SK-N-SH (cell line): ENCODE results near the gene BORCS6. TPM values are rescaled to one million over a fixed set of nuclear protein-coding genes. Genes with fewer than 3 reads are reported as not detected.

Experiments
- CTCF ChIA-PET: fragments of 300-600, 350-600 bp; formaldehyde crosslinking; extraction: SDS; loops from one replicate; lab custom pipeline; 2021; lab: Yijun Ruan, JAX
- POLR2A ChIA-PET: fragments of 350-600 bp; sonication (Branson Sonifier 250); formaldehyde crosslinking; extraction: SDS; loops from one replicate; lab custom pipeline; 2020; ENCODE audit warnings: antibody characterized with exemption, inconsistent platforms; lab: Yijun Ruan, JAX
- DNase-seq: peaks from one replicate; pipeline ENCODE4 v3.0.0; 2012
- H2AFZ ChIP-seq: fragments of 200-600 bp; sonication (generic); 2 replicates; pipeline ENCODE4 v1.8.1; 2016; ENCODE audit warnings: antibody characterized with exemption, mild to moderate bottlenecking, low read depth
- H3F3A ChIP-seq: fragments of 200-600 bp; sonication (generic); replicated peaks from 2 replicates; pipeline ENCODE3; 2016; ENCODE audit warnings: antibody characterized with exemption, mild to moderate bottlenecking; ENCODE audit not compliant: insufficient read depth
- H3K27ac ChIP-seq, 2 experiments: fragments of 200-500 bp in 1 of 2; fragments of 200-600 bp in 1 of 2; sonication (Bioruptor generic) in 1 of 2; sonication (generic), shearing (Covaris generic) in 1 of 2; 2 replicates each; pipeline versions ENCODE4 v1.5.1 to v1.6.1; 2014 to 2016; ENCODE audit warnings: low read depth in 2 of 2, inconsistent platforms in 1 of 2, low read length in 1 of 2, mild to moderate bottlenecking in 1 of 2, mixed read lengths in 1 of 2
- H3K27me3 ChIP-seq: fragments of 200-600 bp; sonication (generic), shearing (Covaris generic); 2 replicates; pipeline ENCODE4 v1.6.1; 2016; ENCODE audit warnings: mixed run types; ENCODE audit not compliant: insufficient read depth
- H3K36me3 ChIP-seq, 2 experiments: fragments of 200-500 bp in 1 of 2; fragments of 200-600 bp in 1 of 2; sonication (Bioruptor generic) in 1 of 2; sonication (generic) in 1 of 2; replicated peaks in 1 of 2; 2 replicates each; pipeline versions ENCODE3 to v1.5.1; 2014 to 2016; ENCODE audit warnings: low read length in 1 of 2, mild to moderate bottlenecking in 1 of 2; ENCODE audit not compliant: insufficient read depth in 2 of 2, control insufficient read depth in 1 of 2
- H3K4me1 ChIP-seq, 2 experiments: fragments of 200-500 bp in 1 of 2; fragments of 200-600 bp in 1 of 2; sonication (Bioruptor generic) in 1 of 2; sonication (generic), shearing (Covaris generic) in 1 of 2; 2 replicates each; pipeline versions ENCODE4 v1.5.1 to v1.6.1; 2014 to 2016; ENCODE audit warnings: low read depth in 1 of 2, low read length in 1 of 2, mixed run types in 1 of 2; ENCODE audit not compliant: insufficient read depth in 2 of 2, control insufficient read depth in 1 of 2
- H3K4me2 ChIP-seq: fragments of 200-600 bp; sonication (generic), shearing (Covaris generic); 2 replicates; pipeline ENCODE4 v1.6.1; 2017; ENCODE audit warnings: mixed run types
- H3K4me3 ChIP-seq, 2 experiments: fragments of 200-500 bp in 1 of 2; fragments of 200-600 bp in 1 of 2; sonication (Bioruptor generic) in 1 of 2; sonication (generic), shearing (Covaris generic) in 1 of 2; 2 replicates each; pipeline versions ENCODE4 v1.5.1 to v1.8.1; 2014 to 2016; ENCODE audit warnings: low read depth in 2 of 2, inconsistent platforms in 1 of 2, low read length in 1 of 2, mild to moderate bottlenecking in 1 of 2, mixed read lengths in 1 of 2, moderate library complexity in 1 of 2
- H3K79me2 ChIP-seq: fragments of 200-600 bp; sonication (generic); 2 replicates; pipeline ENCODE4 v1.8.1; 2017; ENCODE audit warnings: mild to moderate bottlenecking; ENCODE audit not compliant: insufficient read depth
- H3K9ac ChIP-seq: fragments of 200-600 bp; sonication (generic); 2 replicates; pipeline ENCODE4 v1.6.1; 2017; ENCODE audit warnings: mixed run types
- H3K9me2 ChIP-seq: fragments of 200-600 bp; sonication (generic); 2 replicates; pipeline ENCODE4 v1.6.1; 2017; ENCODE audit warnings: mixed run types
- H3K9me3 ChIP-seq: fragments of 200-600 bp; sonication (generic); 2 replicates; pipeline ENCODE4 v1.6.1; 2017; ENCODE audit warnings: mixed run types, mild to moderate bottlenecking, moderate library complexity
- H4K20me1 ChIP-seq: fragments of 200-600 bp; sonication (generic); 2 replicates; pipeline ENCODE4 v1.6.1; 2017; ENCODE audit warnings: mild to moderate bottlenecking, mixed run types; ENCODE audit not compliant: insufficient read depth
- CHD2 ChIP-seq: fragments of 150-350 bp; IDR thresholded peaks from 2 replicates; pipeline ENCODE4 v1.6.1; 2018; ENCODE audit warnings: low read length; ENCODE audit not compliant: partially characterized antibody
- ELF1 ChIP-seq: IDR thresholded peaks from 2 replicates; pipeline ENCODE4 v1.4.0; 2012
- EP300 ChIP-seq, 2 experiments: IDR thresholded peaks; 2 replicates each; pipeline versions ENCODE4 v1.4.0 to v1.6.1; 2012; ENCODE audit warnings: borderline replicate concordance in 1 of 2, low read depth in 1 of 2, low read length in 1 of 2
- FOXM1 ChIP-seq: IDR thresholded peaks from 2 replicates; pipeline ENCODE4 v1.4.0; 2012; ENCODE audit warnings: low read depth, mild to moderate bottlenecking
- GATA2 ChIP-seq: sonication (generic); formaldehyde crosslinking; IDR thresholded peaks from 2 replicates; pipeline ENCODE4 v1.5.0; 2020; ENCODE audit warnings: mild to moderate bottlenecking, missing genetic modification reagents
- JUND ChIP-seq: IDR thresholded peaks from 2 replicates; pipeline ENCODE4 v1.4.0; 2012
- MEF2A ChIP-seq: IDR thresholded peaks from 2 replicates; pipeline ENCODE4 v1.4.0; 2012; ENCODE audit warnings: low read depth, borderline replicate concordance
- MXI1 ChIP-seq: IDR thresholded peaks from 2 replicates; pipeline ENCODE4 v1.6.1; 2012; ENCODE audit warnings: mild to moderate bottlenecking, low read depth, low read length, improper control_type of control experiment
- NFIC ChIP-seq: IDR thresholded peaks from 2 replicates; pipeline ENCODE4 v1.4.0; 2012; ENCODE audit warnings: borderline replicate concordance
- NRF1 ChIP-seq: IDR thresholded peaks from 2 replicates; pipeline ENCODE4 v1.6.1; 2012; ENCODE audit warnings: low read depth, mild to moderate bottlenecking, low read length
- SMC3 ChIP-seq: IDR thresholded peaks from 2 replicates; pipeline ENCODE4 v1.6.1; 2012; ENCODE audit warnings: low read depth, low read length, improper control_type of control experiment
- TCF12 ChIP-seq: IDR thresholded peaks from 2 replicates; pipeline ENCODE4 v1.4.0; 2012
- TEAD4 ChIP-seq: IDR thresholded peaks from 2 replicates; pipeline ENCODE4 v1.4.0; 2012; ENCODE audit warnings: mild to moderate bottlenecking, borderline replicate concordance; ENCODE audit not compliant: insufficient read depth
- USF1 ChIP-seq: IDR thresholded peaks from 2 replicates; pipeline ENCODE4 v1.4.0; 2012; ENCODE audit warnings: low read depth, borderline replicate concordance
- YY1 ChIP-seq: IDR thresholded peaks from 2 replicates; pipeline ENCODE4 v1.4.0; 2012; ENCODE audit warnings: low read depth, mild to moderate bottlenecking
- WGBS: methylation state at CpG from one replicate; pipeline ENCODE4 v1.1.6; 2017; ENCODE audit warnings: low lambda C conversion rate; 5-methylcytosine and 5-hydroxymethylcytosine counted together
- polyA plus RNA-seq, 3 experiments: library from polyadenylated mRNA; depleted of rRNA; stranded (reverse); fragments of >200 nt; gene quantifications; 2 replicates each; pipeline ENCODE4 v1.2.3, GENCODE V29; 2012
- TF ChIP-seq, protein P1 (sequence below): IDR thresholded peaks from 2 replicates; pipeline ENCODE4 v1.6.1; 2012; ENCODE audit warnings: mild to moderate bottlenecking, low read depth, low read length, moderate library complexity
- TF ChIP-seq, protein P2 (sequence below): fragments of 150-350 bp; IDR thresholded peaks from 2 replicates; pipeline ENCODE4 v1.6.1; 2017; ENCODE audit warnings: antibody characterized with exemption, low read length, low read depth, borderline replicate concordance

BORCS6 gene
- polyA plus RNA-seq, 1 of the 3 experiments (the other 2 are of a cell fraction) = 4.3 TPM

- Histone ChIP-seq H3K9me2 (no peaks in the 10 kb centered on the region), H3K27ac (peak overlapping the region; percentile 97 to 98), H3K4me2 (peak overlapping the region; percentile 87), H4K20me1 (no peaks in the 10 kb centered on the region), H3K4me1 (peaks cover 6 to 28% of the 10 kb centered on the region in 2 experiments; a peak in 2 of 4 replicates), H3K9me3 (no peaks in the 10 kb centered on the region), H3K4me3 (peak overlapping the region; percentile 38 to 54), H3F3A (peaks cover 21% of the 10 kb centered on the region), H3K79me2 (peaks cover 9% of the 10 kb centered on the region), H3K27me3 (no peaks in the 10 kb centered on the region), H3K9ac (peak overlapping the region; percentile 82), H3K36me3 (no peaks in the 10 kb centered on the region), H2AFZ (peak overlapping the region; percentile 57)
- TF ChIP-seq CHD2 (no peak), YY1 (0 out of 2 replicates have a peak, but pooled peaks have one; percentile 25), FOXM1 (no peak), MXI1 (no peak), USF1 (no peak), SMC3 (no peak)
- WGBS = 7% methylated on average over 14 of the region's 14 CpGs
- CTCF ChIA-PET = interaction anchor here (0.9 to 2.0 kb wide), 7 partner anchors 10 to 35 kb away, joined by 3 to 9 read pairs (median 5); no protein-coding TSS in a partner anchor
- POLR2A ChIA-PET = interaction anchor here (0.6 to 1.3 kb wide), 24 partner anchors 10 to 121 kb away, joined by 3 to 36 read pairs (median 6); partner anchors contain the start of genes AURKB, BORCS6, CTC1 and HES7
- DNase-seq = no peak
Observed at GRCh38 chr17:8173871-8174322, 16.1 kb downstream of the BORCS6 start.

GRCh38 chr17:8173056-8173870 lies 16.7 kb downstream of the BORCS6 start:
- Histone ChIP-seq H3K4me1 (peaks cover 6 to 28% of the 10 kb centered on the region in 2 experiments; a peak in 2 of 4 replicates), H3F3A (peaks cover 21% of the 10 kb centered on the region), H3K9me3 (no peaks in the 10 kb centered on the region), H3K36me3 (no peaks in the 10 kb centered on the region), H3K4me3 (peak overlapping the region; percentile 38 to 54), H3K27ac (peak overlapping the region; percentile 97 to 98), H3K79me2 (peaks cover 9% of the 10 kb centered on the region), H4K20me1 (no peaks in the 10 kb centered on the region), H3K27me3 (no peaks in the 10 kb centered on the region), H3K4me2 (peak overlapping the region; percentile 87), H3K9ac (peak overlapping the region; percentile 82), H3K9me2 (no peaks in the 10 kb centered on the region), H2AFZ (peak overlapping the region; percentile 57; the same call in 1 of the 2 replicates)
- 1% methylated on average over 23 of the region's 23 CpGs for WGBS
- DNase-seq = peak; percentile 77
- CTCF ChIA-PET = interaction anchor here (0.7 to 2.0 kb wide), 8 partner anchors 9 to 113 kb away, joined by 3 to 9 read pairs (median 4); no protein-coding TSS in a partner anchor
- POLR2A ChIA-PET = interaction anchor here (0.6 to 1.3 kb wide), 30 partner anchors 9 to 122 kb away, joined by 3 to 36 read pairs (median 5); partner anchors contain the start of genes AURKB, BORCS6, CTC1 and HES7
- TF ChIP-seq MXI1 (peak; percentile 48; the same call in 1 of the 2 replicates), GATA2 (CRISPR knock-in tag) (peak; percentile 81), ELF1 (peak; percentile 55), CHD2 (peak; percentile 92), USF1 (0 out of 2 replicates have a peak, but pooled peaks have one; percentile 8), TCF12 (peak; percentile 55), MEF2A (0 out of 2 replicates have a peak, but pooled peaks have one; percentile 40), SMC3 (no peak), JUND (peak; percentile 86), NFIC (0 out of 2 replicates have a peak, but pooled peaks have one; percentile 5), NRF1 (no peak), TEAD4 (peak; percentile 53; the same call in 1 of the 2 replicates), EP300 (IDR thresholded peaks at IDR 0.05; ENCODE audit: borderline replicate concordance in 1 of 2, low read depth in 1 of 2, low read length in 1 of 2) (peak; percentile 57 to 58)
- TF ChIP-seq, protein P1, sequence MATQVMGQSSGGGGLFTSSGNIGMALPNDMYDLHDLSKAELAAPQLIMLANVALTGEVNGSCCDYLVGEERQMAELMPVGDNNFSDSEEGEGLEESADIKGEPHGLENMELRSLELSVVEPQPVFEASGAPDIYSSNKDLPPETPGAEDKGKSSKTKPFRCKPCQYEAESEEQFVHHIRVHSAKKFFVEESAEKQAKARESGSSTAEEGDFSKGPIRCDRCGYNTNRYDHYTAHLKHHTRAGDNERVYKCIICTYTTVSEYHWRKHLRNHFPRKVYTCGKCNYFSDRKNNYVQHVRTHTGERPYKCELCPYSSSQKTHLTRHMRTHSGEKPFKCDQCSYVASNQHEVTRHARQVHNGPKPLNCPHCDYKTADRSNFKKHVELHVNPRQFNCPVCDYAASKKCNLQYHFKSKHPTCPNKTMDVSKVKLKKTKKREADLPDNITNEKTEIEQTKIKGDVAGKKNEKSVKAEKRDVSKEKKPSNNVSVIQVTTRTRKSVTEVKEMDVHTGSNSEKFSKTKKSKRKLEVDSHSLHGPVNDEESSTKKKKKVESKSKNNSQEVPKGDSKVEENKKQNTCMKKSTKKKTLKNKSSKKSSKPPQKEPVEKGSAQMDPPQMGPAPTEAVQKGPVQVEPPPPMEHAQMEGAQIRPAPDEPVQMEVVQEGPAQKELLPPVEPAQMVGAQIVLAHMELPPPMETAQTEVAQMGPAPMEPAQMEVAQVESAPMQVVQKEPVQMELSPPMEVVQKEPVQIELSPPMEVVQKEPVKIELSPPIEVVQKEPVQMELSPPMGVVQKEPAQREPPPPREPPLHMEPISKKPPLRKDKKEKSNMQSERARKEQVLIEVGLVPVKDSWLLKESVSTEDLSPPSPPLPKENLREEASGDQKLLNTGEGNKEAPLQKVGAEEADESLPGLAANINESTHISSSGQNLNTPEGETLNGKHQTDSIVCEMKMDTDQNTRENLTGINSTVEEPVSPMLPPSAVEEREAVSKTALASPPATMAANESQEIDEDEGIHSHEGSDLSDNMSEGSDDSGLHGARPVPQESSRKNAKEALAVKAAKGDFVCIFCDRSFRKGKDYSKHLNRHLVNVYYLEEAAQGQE = peak; percentile 78
- TF ChIP-seq, protein P2, sequence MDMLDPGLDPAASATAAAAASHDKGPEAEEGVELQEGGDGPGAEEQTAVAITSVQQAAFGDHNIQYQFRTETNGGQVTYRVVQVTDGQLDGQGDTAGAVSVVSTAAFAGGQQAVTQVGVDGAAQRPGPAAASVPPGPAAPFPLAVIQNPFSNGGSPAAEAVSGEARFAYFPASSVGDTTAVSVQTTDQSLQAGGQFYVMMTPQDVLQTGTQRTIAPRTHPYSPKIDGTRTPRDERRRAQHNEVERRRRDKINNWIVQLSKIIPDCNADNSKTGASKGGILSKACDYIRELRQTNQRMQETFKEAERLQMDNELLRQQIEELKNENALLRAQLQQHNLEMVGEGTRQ = no peak
